Bronchial epithelial cell (primary cell): ENCODE data around the gene CALHM2. TPM values are rescaled to one million over a fixed set of nuclear protein-coding genes. Genes with fewer than 3 reads are reported as not detected.

Source experiments
- DNase-seq: peaks from one replicate; pipeline ENCODE4 v3.0.0-alpha.2; 2010; ENCODE audit warnings: low read depth
- FAIRE-seq: peaks from 2 replicates; lab custom pipeline; 2011; peaks lifted over from hg19 to GRCh38; lab: Jason Lieb, UNC
- H3K27me3 ChIP-seq: 2 replicates; pipeline ENCODE4 v1.5.1; 2011; ENCODE audit warnings: low read length; ENCODE audit not compliant: control insufficient read depth, insufficient read depth
- H3K36me3 ChIP-seq: 2 replicates; pipeline ENCODE4 v1.5.1; 2011; ENCODE audit warnings: low read length; ENCODE audit not compliant: control insufficient read depth, insufficient read depth
- H3K4me3 ChIP-seq: 2 replicates; pipeline ENCODE4 v1.5.1; 2011; ENCODE audit warnings: mild to moderate bottlenecking, low read depth, low read length, control low read depth
- total RNA-seq: library from RNA; depleted of rRNA; stranded (reverse); fragments of >200 nt; gene quantifications from 2 replicates; pipeline ENCODE4 v1.2.1, GENCODE V29; 2014
- TF ChIP-seq, protein P1 (sequence below): IDR thresholded peaks from 2 replicates; pipeline ENCODE4 v1.5.1; 2011; ENCODE audit warnings: mild to moderate bottlenecking, moderate library complexity, low read length, control low read depth, inconsistent platforms; ENCODE audit not compliant: insufficient read depth, severe bottlenecking

Gene CALHM2
- total RNA-seq, 1 donor from 2014 or later, result 0.53 TPM

DNA sequence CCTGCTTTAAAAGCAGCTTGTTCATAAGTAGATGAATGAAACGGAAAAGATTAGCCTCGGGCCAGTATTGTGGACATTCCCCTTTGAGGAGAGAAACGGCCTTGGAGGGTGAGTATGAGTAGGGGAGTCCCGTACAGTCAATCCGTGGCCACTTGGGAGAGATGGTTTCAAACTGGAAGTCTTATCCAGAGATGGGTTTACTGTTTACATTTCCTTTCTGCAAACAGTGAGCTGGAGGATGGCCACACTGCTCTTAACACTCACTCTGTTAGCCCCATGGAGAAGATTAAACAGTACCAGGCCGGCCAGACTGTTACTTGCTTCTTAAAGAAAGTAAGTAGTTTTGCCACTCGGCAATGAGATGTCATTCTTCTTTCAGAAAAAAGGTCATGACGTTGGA, 20.3 kb downstream of the CALHM2 start:
- no peak for DNase-seq
- TF ChIP-seq, protein P1, sequence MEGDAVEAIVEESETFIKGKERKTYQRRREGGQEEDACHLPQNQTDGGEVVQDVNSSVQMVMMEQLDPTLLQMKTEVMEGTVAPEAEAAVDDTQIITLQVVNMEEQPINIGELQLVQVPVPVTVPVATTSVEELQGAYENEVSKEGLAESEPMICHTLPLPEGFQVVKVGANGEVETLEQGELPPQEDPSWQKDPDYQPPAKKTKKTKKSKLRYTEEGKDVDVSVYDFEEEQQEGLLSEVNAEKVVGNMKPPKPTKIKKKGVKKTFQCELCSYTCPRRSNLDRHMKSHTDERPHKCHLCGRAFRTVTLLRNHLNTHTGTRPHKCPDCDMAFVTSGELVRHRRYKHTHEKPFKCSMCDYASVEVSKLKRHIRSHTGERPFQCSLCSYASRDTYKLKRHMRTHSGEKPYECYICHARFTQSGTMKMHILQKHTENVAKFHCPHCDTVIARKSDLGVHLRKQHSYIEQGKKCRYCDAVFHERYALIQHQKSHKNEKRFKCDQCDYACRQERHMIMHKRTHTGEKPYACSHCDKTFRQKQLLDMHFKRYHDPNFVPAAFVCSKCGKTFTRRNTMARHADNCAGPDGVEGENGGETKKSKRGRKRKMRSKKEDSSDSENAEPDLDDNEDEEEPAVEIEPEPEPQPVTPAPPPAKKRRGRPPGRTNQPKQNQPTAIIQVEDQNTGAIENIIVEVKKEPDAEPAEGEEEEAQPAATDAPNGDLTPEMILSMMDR, result no peak
- no peak for FAIRE-seq
- Histone ChIP-seq H3K36me3 (peaks cover 35% of the 10 kb centered on the region), H3K4me3 (no peak overlapping the region), H3K27me3 (no peaks in the 10 kb centered on the region)

DNA sequence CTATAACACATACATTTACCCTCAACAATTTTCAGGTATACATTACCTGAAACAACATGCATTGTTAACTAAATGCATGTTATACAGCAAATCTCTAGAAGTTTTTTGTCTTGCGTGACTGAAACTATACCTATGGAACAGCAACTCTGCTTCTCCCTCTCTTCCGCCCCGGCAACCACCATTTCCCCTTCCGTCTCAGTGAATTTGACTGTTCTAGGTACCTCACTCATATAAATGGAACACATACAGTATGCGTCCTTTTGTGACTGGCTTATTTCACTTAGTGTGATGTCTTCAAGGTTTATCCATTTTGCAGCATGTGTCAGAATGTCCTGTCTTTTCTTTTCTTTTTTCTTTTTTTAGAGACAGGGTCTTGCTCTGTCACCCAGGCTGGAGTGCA, 22.5 kb downstream of the CALHM2 start:
- no peaks in the 10 kb centered on the region for H3K27me3 ChIP-seq
- H3K36me3 ChIP-seq, result peaks cover 35% of the 10 kb centered on the region
- no peak overlapping the region for H3K4me3 ChIP-seq
- TF ChIP-seq, protein P1, result no peak
- no peak for FAIRE-seq
- no peak for DNase-seq

DNA sequence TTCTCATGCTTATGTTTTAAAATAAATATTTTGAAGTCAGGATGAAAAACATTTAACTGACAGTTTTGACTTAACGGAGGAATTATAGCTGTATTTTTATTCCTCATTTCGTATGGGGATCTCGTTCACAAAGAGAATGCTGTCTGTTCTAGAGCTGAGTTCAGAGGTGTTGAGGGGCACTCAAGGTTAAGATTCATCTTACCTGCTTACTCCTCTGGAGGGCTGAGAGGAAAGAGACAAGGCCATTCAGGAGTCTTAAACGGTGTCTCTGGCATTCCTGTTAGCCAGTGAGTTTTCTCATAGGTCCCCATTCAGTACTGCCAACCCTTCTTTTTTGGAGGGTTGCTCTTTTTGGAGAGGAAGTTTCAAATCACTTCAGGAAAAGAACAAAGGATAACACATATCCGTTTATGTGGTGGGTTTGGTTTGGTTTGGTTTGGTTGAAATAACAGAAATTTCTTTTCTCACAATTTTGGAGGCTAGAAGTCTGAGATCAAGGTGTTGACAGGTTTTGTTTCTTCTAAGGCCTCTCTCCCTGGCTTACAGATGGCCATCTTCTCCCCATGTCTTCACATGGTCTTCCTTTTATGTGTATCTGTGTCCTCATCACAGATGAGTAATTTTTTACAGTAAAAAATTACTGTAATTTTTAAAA, 23.1 kb downstream of the CALHM2 start:
- H3K4me3 ChIP-seq, result no peak overlapping the region
- peaks cover 35% of the 10 kb centered on the region for H3K36me3 ChIP-seq
- H3K27me3 ChIP-seq, result no peaks in the 10 kb centered on the region
- TF ChIP-seq, protein P1, result no peak
- DNase-seq (no peak), FAIRE-seq (no peak)

DNA sequence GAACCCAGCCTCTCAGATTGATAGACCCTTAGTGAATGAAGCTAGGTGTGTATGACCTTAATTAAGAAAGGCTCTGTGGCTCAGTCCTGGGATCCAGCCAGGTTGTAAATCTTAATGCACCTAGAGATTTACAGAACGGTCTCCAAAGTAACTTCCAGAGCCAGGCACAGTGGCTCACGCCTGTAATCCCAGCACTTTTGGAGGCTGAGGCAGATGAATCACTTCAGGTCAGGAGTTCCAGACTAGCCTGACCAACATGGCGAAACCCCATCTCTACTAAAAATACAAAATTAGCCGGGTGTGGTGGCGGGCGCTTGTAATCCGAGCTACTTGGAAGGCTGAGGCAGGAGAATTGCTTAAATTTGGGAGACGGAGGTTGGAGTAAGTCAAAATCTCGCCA, 24.3 kb downstream of the CALHM2 start:
- FAIRE-seq, result no peak
- H3K36me3 ChIP-seq, result peaks cover 31% of the 10 kb centered on the region

DNA sequence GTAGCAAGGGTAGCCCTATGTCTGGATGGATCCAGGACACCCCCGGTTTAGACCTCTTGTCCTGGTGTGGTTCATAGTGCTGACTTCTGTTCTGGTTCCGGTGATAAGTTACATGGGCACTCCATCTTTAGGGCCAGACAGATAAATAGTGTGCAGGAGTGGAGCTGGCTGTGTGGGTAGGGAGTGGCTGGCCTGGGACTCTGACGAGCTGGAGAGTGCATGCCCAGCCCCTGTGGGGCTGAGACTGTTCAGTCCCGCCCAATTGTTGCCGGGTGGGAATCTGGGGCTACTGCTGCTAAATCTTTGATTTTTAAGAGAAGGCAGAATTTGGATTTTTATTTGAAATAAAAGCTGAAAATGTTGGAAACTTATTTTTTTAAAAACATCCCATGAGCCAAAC, 28.4 kb downstream of the CALHM2 start:
- no peak overlapping the region for H3K4me3 ChIP-seq
- TF ChIP-seq, protein P1, result no peak
- FAIRE-seq (no peak), DNase-seq (no peak)
- H3K36me3 ChIP-seq, result peaks cover 38% of the 10 kb centered on the region
- no peaks in the 10 kb centered on the region for H3K27me3 ChIP-seq

More for the DNA sequence above, 24.3 kb downstream of the CALHM2 start:
- TF ChIP-seq, protein P1, result no peak
- Histone ChIP-seq H3K4me3 (no peak overlapping the region), H3K27me3 (no peaks in the 10 kb centered on the region)
- DNase-seq, result no peak

DNA sequence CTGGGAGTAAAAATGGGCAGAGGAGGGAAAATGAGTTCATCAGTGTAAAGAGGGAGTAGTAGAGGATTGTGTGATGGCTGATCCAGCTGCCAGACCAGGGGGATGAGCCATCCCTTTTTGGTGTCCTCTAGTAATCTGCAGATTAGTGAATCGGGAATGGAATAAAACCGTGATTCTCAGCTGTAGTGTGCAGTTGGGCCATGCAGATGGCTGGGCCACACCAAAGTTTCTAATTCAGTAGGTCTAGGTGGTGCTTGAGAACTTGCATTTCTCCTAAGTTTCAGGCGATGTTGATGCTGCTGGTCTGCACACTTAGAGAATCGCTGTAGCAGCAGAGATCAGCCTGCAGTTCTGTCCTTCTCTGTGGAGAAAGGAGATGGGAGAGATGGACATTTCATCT, 33.1 kb downstream of the CALHM2 start:
- FAIRE-seq, result no peak
- H3K4me3 ChIP-seq, result no peak overlapping the region
- H3K36me3 ChIP-seq, result peaks cover 47% of the 10 kb centered on the region
- no peak for DNase-seq
- no peaks in the 10 kb centered on the region for H3K27me3 ChIP-seq
- TF ChIP-seq, protein P1, result no peak
